NCI-H187 (cell line): Measurements from ENCODE around the gene SNTA1.
"Not testable (repeated sequence)": the region's sequence is repeated elsewhere in the genome, so short reads cannot be mapped to it uniquely, and the experiment has no call there.

ENCODE experiments used
- DNase-seq, 2 experiments: peaks; one replicate each; lab custom pipeline; 2025; lab: John Stamatoyannopoulos, UW

Gene SNTA1

DNA sequence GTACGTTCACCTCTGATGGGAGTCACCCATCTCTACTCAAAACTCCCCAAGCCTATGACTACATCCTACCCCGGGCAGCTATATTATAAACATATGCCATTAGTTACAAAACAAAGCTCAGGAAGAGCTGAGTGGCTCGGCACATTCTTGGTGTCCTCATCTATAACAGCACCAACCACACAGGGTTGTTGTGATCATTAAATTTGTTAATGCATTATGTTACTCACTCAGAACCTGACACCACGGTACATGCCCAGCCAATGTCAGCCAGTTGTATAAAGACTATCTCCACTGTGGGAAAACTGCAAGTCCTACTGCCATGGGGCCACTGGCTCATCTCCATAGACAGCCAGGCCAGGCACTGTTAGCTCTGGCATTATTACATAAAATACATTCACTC lies 50.0 kb downstream of the SNTA1 start:
- no peak for DNase-seq

DNA sequence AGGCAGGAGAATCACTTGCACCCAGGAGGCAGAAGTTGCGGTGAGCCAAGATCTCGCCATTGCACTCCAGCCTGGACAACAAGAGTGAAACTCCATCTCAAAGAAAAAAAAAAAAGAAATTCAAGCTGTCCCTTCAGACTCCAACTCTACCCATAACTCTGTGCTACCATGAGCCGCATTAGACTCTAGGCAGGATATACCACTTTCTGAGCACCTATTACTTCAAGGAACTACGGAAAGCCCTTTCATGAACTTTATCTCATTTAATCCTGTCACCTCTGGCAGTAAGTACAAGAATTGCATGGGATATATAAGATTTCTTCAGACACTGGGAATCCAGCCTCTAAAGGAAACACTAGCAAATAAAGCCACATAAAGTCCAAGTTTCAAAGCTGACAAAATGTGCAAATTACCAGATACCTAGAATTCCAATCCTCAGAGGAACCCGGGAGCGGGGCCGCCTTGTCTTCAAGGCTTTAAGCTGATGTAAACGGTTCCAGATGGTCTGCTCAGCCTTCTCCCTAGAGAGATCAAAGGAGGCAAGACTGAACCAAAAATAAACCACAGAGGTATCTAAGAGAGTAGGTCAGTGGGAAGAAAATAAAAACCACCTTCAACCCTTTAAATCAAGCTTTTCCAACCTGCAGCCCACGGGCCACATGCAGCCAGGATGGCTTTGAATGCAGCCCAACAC lies 51.7 kb downstream of the SNTA1 start:
- DNase-seq, result no peak

DNA sequence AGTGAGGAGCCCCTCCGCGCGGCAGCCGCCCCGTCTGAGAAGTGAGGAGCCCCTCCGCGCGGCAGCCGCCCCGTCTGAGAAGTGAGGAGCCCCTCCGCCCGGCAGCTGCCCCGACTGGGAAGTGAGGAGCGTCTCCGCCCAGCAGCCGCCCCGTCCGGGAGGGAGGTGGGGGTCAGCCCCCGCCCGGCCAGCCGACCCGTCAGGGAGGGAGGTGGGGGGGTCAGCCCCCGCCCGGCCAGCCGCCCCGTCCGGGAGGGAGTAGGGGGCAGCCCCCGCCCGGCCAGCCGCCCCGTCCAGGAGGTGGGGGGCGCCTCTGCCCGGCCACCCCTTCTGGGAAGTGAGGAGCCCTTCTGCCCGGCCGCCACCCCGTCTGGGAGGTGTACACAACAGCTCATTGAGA lies 54.2 kb downstream of the SNTA1 start:
- not testable (repeated sequence) for DNase-seq

DNA sequence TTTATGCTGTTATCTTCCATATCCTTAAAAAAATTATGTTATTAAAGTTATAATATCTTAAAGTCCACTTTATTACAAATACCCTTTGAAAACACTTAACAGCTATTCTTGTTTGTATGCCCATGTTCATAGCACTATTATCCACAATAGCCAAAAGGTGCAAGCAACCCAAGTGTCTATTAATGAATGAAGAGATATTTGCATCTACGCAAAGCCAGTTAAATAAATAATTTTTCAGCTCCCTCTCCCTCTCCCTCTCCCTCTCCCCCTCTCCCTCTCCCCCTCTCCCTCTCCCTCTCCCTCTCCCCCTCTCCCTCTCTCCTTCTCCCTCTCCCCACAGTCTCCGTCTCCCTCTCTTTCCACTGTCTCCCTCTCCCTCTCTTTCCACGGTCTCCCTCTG lies 55.3 kb downstream of the SNTA1 start:
- DNase-seq, result no peak

DNA sequence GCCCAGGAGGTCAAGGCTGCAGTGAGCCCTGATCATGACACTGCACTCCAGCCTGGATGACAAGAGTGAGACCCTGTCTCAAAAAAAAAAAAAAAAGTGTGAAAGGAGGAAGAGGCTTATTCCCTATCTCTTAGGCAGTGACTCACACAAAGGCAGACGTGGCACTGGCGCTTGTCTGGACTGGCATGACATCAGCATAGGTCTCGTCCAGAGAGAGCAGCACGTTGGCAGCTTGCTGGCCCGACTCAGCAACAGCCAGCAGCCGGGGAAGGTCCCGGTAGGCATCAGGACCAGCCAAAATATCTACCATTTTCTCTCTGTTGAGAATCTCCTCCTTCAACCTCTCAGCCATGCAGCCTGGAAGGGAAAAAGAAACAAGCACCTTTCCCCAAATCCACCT lies 56.4 kb downstream of the SNTA1 start:
- no peak for DNase-seq

DNA sequence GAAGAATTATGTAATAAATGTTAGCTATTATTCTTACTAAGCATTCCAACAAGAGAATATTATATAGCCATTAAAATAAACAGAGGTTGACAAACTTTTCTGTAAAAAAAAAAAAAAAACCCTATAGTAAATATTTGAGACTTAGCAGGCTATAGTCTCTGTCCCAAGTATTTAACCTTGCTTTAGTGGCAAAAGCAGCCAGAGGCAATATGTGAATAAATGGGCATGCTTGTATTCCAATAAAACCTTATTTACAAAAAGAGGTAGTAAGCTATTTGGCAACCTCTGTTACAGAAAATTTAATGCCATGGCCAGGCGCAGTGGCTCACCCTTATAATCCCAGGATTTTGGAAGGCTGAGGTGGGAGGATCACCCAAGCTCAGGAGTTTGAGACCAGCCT lies 56.9 kb downstream of the SNTA1 start:
- no peak for DNase-seq

DNA sequence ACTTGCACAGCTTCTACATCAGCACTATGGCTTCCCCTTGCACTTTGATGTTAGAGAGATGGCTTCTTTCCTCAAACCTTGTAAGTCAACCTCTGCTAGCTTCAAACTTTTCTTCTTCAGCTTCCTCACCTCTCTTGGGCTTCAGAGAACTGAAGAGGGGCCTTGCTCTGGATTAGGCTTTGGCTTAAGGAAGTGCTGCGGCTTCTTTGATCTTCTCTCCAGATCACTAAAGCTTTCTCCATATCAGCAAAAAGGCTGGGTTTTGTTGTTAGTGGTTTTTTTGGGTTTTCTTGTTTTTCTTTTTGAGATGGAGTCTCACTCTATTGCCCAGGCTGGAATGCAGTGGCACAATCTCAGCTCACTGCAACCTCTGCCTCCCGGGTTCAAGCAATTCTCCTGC lies 66.2 kb downstream of the SNTA1 start:
- DNase-seq, result no peak

DNA sequence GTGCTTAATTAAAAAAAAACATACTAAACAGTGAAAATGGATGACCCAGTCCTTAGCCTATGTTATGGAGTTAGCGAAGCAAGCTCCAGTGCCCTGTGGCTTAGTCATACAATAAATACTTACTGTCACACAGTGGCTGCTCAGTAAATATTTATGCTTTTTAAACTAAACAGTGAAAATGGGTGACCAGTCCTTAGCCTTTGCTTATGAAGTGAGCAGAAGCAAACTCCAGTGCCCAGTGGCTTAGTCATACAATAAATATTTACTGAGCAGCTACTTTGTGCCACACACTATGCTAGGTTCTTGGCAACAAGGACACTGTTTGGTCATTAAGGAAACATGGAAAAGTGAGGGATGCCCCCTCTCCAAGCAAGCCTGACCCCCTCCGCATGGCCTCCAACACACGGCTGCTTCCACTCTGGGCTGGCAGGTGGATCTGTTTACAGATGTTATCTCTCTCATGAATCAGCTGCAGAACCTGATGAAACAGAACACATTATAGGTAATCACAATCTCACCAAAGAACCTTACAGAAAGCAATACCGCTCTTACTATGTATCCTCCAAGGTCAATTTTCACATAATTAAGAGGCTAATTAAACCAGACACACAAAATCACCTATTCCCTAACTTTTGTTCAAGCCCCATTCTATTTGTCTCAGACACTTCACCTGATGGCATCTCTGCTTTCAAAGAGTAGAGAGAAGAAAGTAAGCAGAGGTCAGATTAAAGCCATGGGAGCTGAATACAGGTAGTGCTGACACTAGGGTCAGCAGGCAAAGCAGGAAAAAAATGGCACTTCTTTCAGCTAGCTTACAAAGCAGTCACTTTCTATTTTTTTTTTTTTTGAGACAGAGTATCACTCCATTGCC lies 69.6 kb downstream of the SNTA1 start:
- DNase-seq, result no peak

DNA sequence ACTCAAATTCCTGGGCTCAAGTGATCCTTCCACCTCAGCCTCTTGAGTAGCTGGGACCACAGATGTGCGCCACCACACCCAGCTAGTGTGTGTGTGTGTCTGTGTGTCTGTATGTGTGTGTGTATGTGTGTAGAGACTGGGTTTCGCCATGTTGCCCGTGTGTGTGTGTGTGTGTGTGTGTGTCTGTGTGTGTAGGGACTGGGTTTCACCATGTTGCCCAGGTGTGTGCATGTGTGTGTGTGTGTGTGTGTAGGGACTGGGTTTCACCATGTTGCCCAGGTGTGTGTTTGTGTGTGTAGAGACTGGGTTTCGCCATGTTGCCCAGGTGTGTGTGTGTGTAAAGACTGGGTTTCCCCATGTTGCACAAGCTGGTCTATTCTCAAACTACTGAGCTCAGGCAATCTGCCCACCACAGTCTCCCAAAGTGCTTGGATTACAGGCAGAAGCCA lies 70.5 kb downstream of the SNTA1 start:
- DNase-seq, result no peak

DNA sequence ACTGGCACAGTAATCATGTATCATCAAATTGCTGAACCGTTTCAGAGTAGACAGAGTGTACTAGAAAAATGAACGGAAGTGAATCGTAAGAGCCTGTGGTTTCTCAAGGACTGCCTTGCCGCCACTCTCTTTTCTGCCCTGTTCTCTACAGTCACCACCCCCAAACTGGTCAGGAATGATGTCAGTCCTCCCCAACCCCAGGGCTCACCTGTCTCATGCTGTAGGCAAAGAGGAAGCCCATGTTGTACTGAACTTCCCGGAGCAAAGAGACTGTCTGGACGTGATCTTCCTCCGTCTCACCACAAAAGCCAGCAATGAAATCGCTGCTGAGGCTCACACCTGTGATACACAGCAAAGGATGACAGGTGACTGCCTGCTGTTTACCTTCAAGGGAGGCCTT lies 73.3 kb downstream of the SNTA1 start:
- peak in 1 of 2 experiments; percentile 49 for DNase-seq

DNA sequence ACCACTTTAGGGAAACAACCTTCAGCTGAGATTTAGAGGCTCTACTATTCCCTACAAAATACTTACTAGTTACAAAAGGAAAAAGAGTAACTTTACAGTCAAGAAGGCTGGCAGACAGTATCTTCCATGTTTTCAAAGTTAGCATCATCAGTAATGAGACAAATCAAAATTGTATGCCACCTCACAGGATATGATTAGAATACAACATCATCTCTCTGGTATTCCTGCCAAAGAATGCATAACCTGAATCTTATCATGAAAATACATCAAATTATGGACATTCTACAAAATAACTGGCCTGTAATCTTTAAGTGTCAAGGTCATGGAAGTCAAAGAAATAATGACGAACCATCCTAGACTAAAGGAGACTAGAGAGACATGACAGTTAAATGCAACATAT lies 80.7 kb downstream of the SNTA1 start:
- DNase-seq, result no peak

DNA sequence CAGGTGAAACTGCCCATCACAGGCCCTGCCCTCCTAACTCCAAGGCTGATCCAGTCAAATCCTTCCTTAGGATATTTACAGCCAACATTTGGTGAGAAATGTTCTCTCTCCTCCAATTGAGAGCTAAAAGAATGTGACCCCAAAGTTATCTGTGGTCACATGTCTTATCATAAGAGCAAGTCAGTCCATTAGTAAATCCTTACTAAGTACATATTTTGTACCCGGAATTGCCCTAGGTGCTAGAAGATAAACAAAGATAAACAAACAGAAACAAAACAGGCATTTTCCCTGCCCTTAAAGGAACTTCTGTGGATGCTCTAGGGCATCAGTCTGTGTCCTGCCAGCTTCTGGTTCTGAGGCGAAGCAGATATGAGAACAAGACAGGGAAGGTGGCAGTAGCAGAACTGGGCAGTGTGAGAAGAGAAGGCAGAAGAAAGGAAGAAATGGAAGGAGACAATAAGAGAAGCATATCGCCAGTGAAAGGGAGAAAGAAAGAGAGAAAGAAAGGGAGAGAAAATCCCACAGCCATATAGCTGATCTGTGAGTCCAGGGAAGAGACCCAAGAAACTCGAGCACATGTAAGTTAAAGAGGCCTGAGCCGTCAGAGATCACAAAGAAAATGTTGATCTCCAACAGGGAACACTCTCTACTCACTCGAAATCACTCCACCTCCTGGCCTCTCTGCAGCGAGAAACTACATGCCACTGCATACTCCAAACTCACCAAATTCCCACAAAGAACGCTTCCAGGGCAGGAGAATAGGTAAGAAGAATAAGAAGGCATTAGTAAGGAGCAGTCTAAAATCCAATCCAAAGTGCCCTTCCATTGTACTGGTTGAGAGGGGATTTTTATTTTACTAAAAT lies 83.9 kb downstream of the SNTA1 start:
- DNase-seq, result no peak
